Endothelial cell of umbilical vein (primary cell): ENCODE measurements around the gene AKAP13. TPM values are rescaled to one million over a fixed set of nuclear protein-coding genes. Genes with fewer than 3 reads are reported as not detected.

Experiments used
- BruUV-seq: library from RNA; stranded (reverse); fragments of 400-500 nt; replicated peaks from 2 replicates; lab custom pipeline; 2021; lab: Mats Ljungman, UMichigan
- CTCF ChIA-PET: fragments of 300-600, 350-600 bp; sonication (Branson Sonifier 250); formaldehyde crosslinking; loops from one replicate; lab custom pipeline; 2021; ENCODE audit warnings: antibody characterized with exemption, inconsistent platforms; lab: Charles Lee
- POLR2A ChIA-PET: fragments of 300-600, 350-600 bp; sonication (Branson Sonifier 250); formaldehyde crosslinking; loops from one replicate; lab custom pipeline; 2021; ENCODE audit warnings: antibody characterized with exemption, inconsistent platforms; lab: Charles Lee
- DNase-seq: peaks from one replicate; pipeline ENCODE4 v3.0.0-alpha.2; 2011; ENCODE audit warnings: low read depth, low spot score
- FAIRE-seq: peaks from 2 replicates; lab custom pipeline; 2011; peaks lifted over from hg19 to GRCh38; lab: Jason Lieb, UNC
- H2AFZ ChIP-seq: 2 replicates; pipeline ENCODE4 v1.6.0; 2012; ENCODE audit warnings: low read depth, low read length, control low read depth, inconsistent platforms
- H3K27ac ChIP-seq: 2 replicates; pipeline ENCODE4 v1.5.1; 2011; ENCODE audit warnings: low read depth, mild to moderate bottlenecking, control low read depth, low read length, moderate library complexity; ENCODE audit not compliant: insufficient read depth
- H3K27me3 ChIP-seq, 2 experiments: 2 replicates each; pipeline versions ENCODE4 v1.6.0 to v1.6.1; 2011; ENCODE audit warnings: low read length in 2 of 2, mixed read lengths in 1 of 2; ENCODE audit not compliant: control insufficient read depth in 2 of 2, insufficient read depth in 2 of 2
- H3K36me3 ChIP-seq, 2 experiments: 2 replicates in 1 of 2; 3 replicates in 1 of 2; pipeline ENCODE4 v1.5.1; 2011; ENCODE audit warnings: low read length in 2 of 2, mild to moderate bottlenecking in 1 of 2, moderate library complexity in 1 of 2; ENCODE audit not compliant: control insufficient read depth in 2 of 2, insufficient read depth in 2 of 2; ENCODE audit errors: extremely low read depth in 1 of 2
- H3K4me1 ChIP-seq: 3 replicates; pipeline ENCODE4 v1.5.1; 2011; ENCODE audit warnings: mild to moderate bottlenecking, low read length; ENCODE audit not compliant: control insufficient read depth, insufficient read depth; ENCODE audit errors: extremely low read depth
- H3K4me2 ChIP-seq: 2 replicates; pipeline ENCODE4 v1.6.1; 2011; ENCODE audit warnings: low read length, control low read depth, mixed read lengths; ENCODE audit not compliant: insufficient read depth
- H3K4me3 ChIP-seq, 3 experiments: fragments of 200-600 bp in 1 of 3; sonication (generic), shearing (Covaris generic) in 1 of 3; replicated peaks in 1 of 3; 2 replicates each; pipeline ENCODE4 v1.5.1; 2011 to 2016; ENCODE audit warnings: control low read depth in 3 of 3, low read length in 3 of 3, mild to moderate bottlenecking in 2 of 3, inconsistent platforms in 1 of 3, low read depth in 1 of 3, moderate library complexity in 1 of 3; ENCODE audit not compliant: insufficient read depth in 1 of 3
- H3K79me2 ChIP-seq: 2 replicates; pipeline ENCODE4 v1.6.0; 2012; ENCODE audit warnings: low read length, inconsistent platforms; ENCODE audit not compliant: control insufficient read depth, insufficient read depth
- H3K9ac ChIP-seq: replicated peaks from 2 replicates; pipeline ENCODE3; 2011; ENCODE audit warnings: low read length, control low read depth; ENCODE audit not compliant: insufficient read depth; ENCODE audit errors: extremely low read depth
- H3K9me1 ChIP-seq: replicated peaks from 3 replicates; pipeline ENCODE4 v1.6.0; 2011; ENCODE audit warnings: mild to moderate bottlenecking, low read length; ENCODE audit not compliant: control insufficient read depth, insufficient read depth; ENCODE audit errors: extremely low read depth
- H3K9me3 ChIP-seq: replicated peaks from 2 replicates; pipeline ENCODE4 v1.5.1; 2012; ENCODE audit warnings: low read length, inconsistent platforms; ENCODE audit not compliant: control insufficient read depth, insufficient read depth
- H4K20me1 ChIP-seq: replicated peaks from 2 replicates; pipeline ENCODE3; 2011; ENCODE audit warnings: mild to moderate bottlenecking, low read length; ENCODE audit not compliant: control insufficient read depth, insufficient read depth; ENCODE audit errors: extremely low read depth
- CTCF ChIP-seq, 2 donors: IDR thresholded peaks; 1 replicate in 1 of 2; 2 replicates in 1 of 2; pipeline ENCODE4 v1.5.1; 2011; ENCODE audit warnings: low read length in 2 of 2, mild to moderate bottlenecking in 2 of 2, moderate library complexity in 2 of 2, control low read depth in 1 of 2, inconsistent platforms in 1 of 2, low read depth in 1 of 2; ENCODE audit not compliant: insufficient read depth in 1 of 2; ENCODE audit errors: extremely low read depth in 1 of 2
- EZH2 ChIP-seq: IDR thresholded peaks from 2 replicates; pipeline ENCODE4 v1.6.1; 2012; ENCODE audit warnings: borderline replicate concordance, low read depth, mild to moderate bottlenecking, moderate library complexity, low read length, inconsistent platforms; ENCODE audit not compliant: severe bottlenecking
- FOS ChIP-seq: IDR thresholded peaks from 2 replicates; pipeline ENCODE4 v1.6.1; 2011; ENCODE audit warnings: mild to moderate bottlenecking, low read length, moderate library complexity, borderline replicate concordance; ENCODE audit not compliant: insufficient read depth
- GATA2 ChIP-seq: IDR thresholded peaks from 2 replicates; pipeline ENCODE4 v1.7.0; 2011; ENCODE audit warnings: low read depth, mild to moderate bottlenecking, moderate library complexity, mixed read lengths, low read length; ENCODE audit not compliant: insufficient read length, insufficient read depth
- JUN ChIP-seq: IDR thresholded peaks from 2 replicates; pipeline ENCODE4 v1.6.1; 2011; ENCODE audit warnings: borderline replicate concordance, low read depth; ENCODE audit not compliant: insufficient read length, insufficient read depth
- MAX ChIP-seq: IDR thresholded peaks from 2 replicates; pipeline ENCODE4 v1.6.1; 2011; ENCODE audit not compliant: insufficient read depth, insufficient read length
- MYC ChIP-seq: IDR thresholded peaks from one replicate; pipeline ENCODE4 v1.6.1; 2011; ENCODE audit warnings: mild to moderate bottlenecking, low read depth, low read length
- POLR2A ChIP-seq: IDR thresholded peaks from 2 replicates; pipeline ENCODE4 v1.6.1; 2012; ENCODE audit warnings: low read depth, mild to moderate bottlenecking, control low read depth, low read length
- POLR2AphosphoS5 ChIP-seq: IDR thresholded peaks from 2 replicates; pipeline ENCODE4 v1.6.1; 2012; ENCODE audit warnings: low read depth, mild to moderate bottlenecking, control low read depth, low read length, moderate library complexity; ENCODE audit not compliant: insufficient read depth
- dilution Hi-C: fragments of 300-500 bp; cut with MboI; formaldehyde crosslinking; loops from one replicate; pipeline ENCODE4 v1.15.0; 2019; ENCODE audit warnings: low sequenced_read_pairs; ENCODE audit not compliant: extremely low pct_ligation_motif_present
- intact Hi-C: fragments of 100-400 bp; cut with micrococcal nuclease; formaldehyde crosslinking; loops from one replicate; pipeline ENCODE4 v1.10.0; 2022
- polyA plus RNA-seq, 4 experiments: library from polyadenylated mRNA; depleted of rRNA in 3 of 4; stranded (reverse) in 3 of 4; unstranded in 1 of 4; fragments of >200 nt; gene quantifications; 2 replicates each; pipeline versions ENCODE4 v1.2.1 to v1.2.3, GENCODE V29; 2011 to 2012; ENCODE audit warnings: missing spikeins in 1 of 4
- total RNA-seq: library from RNA; stranded (reverse); gene quantifications from 2 replicates; pipeline ENCODE4 v1.2.3, GENCODE V29; 2021

AKAP13 gene
- total and polyA plus RNA-seq, 2 donors (not counting 3 experiments of a cell fraction or from before 2014, with no cell fraction given), result 22.8 to 87.8 TPM

- Histone ChIP-seq H3K9me3 (no peaks in the 10 kb centered on the region), H3K9ac (no peak overlapping the region), H4K20me1 (no peaks in the 10 kb centered on the region), H3K36me3 (peaks cover 13 to 30% of the 10 kb centered on the region in 2 experiments), H3K4me3 (no peak overlapping the region), H3K4me1 (no peaks in the 10 kb centered on the region), H3K9me1 (no peaks in the 10 kb centered on the region), H3K79me2 (no peaks in the 10 kb centered on the region), H2AFZ (no peak overlapping the region), H3K27me3 (no peaks in the 10 kb centered on the region), H3K4me2 (no peak overlapping the region), H3K27ac (no peak overlapping the region)
- FAIRE-seq (no peak), DNase-seq (no peak)
- TF ChIP-seq JUN (no peak), POLR2AphosphoS5 (no peak), CTCF (IDR thresholded peaks at IDR 0.05; ENCODE audit: extremely low read depth in 1 of 2, insufficient read depth in 1 of 2, low read depth in 1 of 2, low read length in 2 of 2) (no peak), POLR2A (no peak), MYC (no peak), MAX (no peak), FOS (no peak), GATA2 (no peak), EZH2 (no peak)
- POLR2A ChIA-PET, result no interaction called here
- dilution Hi-C loops, result no loop called here
- CTCF ChIA-PET, result no interaction called here
- intact Hi-C loops, result no loop called here
- BruUV-seq, result no TSS peak
Measured at GRCh38 chr15:85746641-85747040, 366.2 kb downstream of the AKAP13 start.
